Measurements from ENCODE around the gene ATL2. TPM values are rescaled to one million over a fixed set of nuclear protein-coding genes. Genes with fewer than 3 reads are reported as not detected.

ATL2 gene
- polyA plus RNA-seq, 3 donors = 7.8 to 28.3 (median 10.8) TPM

GRCh38 chr2:38419499-38419898 is 42.4 kb upstream of the ATL2 start:
- WGBS (ENCODE audit: insufficient coverage) = no CpG with 5 or more reads among the region's 5 CpGs
- H3K4me3 Mint-ChIP-seq = no peak overlapping the region

GRCh38 chr2:38418735-38419134 is 41.7 kb upstream of the ATL2 start:
- no peak overlapping the region for H2AFZ ChIP-seq (ENCODE audit: insufficient read depth, low read depth, low read length, poor library complexity, severe bottlenecking)

More at GRCh38 chr2:38419499-38419898, 42.4 kb upstream of the ATL2 start:
- DNase-seq = no peak
- Histone ChIP-seq H3K9ac (ENCODE audit: insufficient read depth, low read length, poor library complexity, severe bottlenecking) (no peak overlapping the region), H3K4me1 (ENCODE audit: control insufficient read depth in 1 of 2, insufficient read depth in 2 of 2, low read length in 2 of 2) (no peaks in the 10 kb centered on the region), H3K27ac (ENCODE audit: low read depth in 1 of 2, low read length in 2 of 2) (no peak overlapping the region), H3K79me2 (ENCODE audit: insufficient read depth, low read length) (no peaks in the 10 kb centered on the region), H3K9me3 (replicated peaks in 1 of 2; ENCODE audit: control insufficient read depth in 1 of 2, insufficient read depth in 1 of 2, low read length in 2 of 2) (no peaks in the 10 kb centered on the region), H3K36me3 (replicated peaks in 1 of 2; ENCODE audit: control insufficient read depth in 1 of 2, insufficient read depth in 2 of 2, low read length in 2 of 2) (no peaks in the 10 kb centered on the region), H3K27me3 (ENCODE audit: control insufficient read depth in 2 of 2, insufficient read depth in 2 of 2, low read length in 2 of 2) (no peaks in the 10 kb centered on the region), H3K4me2 (replicated peaks; ENCODE audit: extremely low read depth, low read length, poor library complexity, severe bottlenecking) (no peak overlapping the region), H2AFZ (ENCODE audit: insufficient read depth, low read depth, low read length, poor library complexity, severe bottlenecking) (no peak overlapping the region), H3K4me3 (replicated peaks in 1 of 3; ENCODE audit: low read depth in 2 of 3, low read length in 3 of 3) (no peak overlapping the region), H4K20me1 (ENCODE audit: insufficient read depth, low read length) (no peaks in the 10 kb centered on the region)
- no peaks in the 10 kb centered on the region for H3K4me1 Mint-ChIP-seq
- H3K27me3 Mint-ChIP-seq (ENCODE audit: low read depth in 3 of 3) = peaks cover 8 to 14% (median 14%) of the 10 kb centered on the region in 3 donors
- H3K9me3 Mint-ChIP-seq = peaks cover 0 to 11% (median 6%) of the 10 kb centered on the region in 7 donors
- intact Hi-C loops (cut with micrococcal nuclease) = no loop called here
- TF ChIP-seq CTCF (IDR thresholded peaks at IDR 0.05) = no peak
- no peak overlapping the region for H3K27ac Mint-ChIP-seq
- no peaks in the 10 kb centered on the region for H3K36me3 Mint-ChIP-seq

More at GRCh38 chr2:38418735-38419134, 41.7 kb upstream of the ATL2 start:
- H3K27me3 ChIP-seq (ENCODE audit: control insufficient read depth in 2 of 2, insufficient read depth in 2 of 2, low read length in 2 of 2) = no peaks in the 10 kb centered on the region
- no peaks in the 10 kb centered on the region for H3K4me1 Mint-ChIP-seq
- H4K20me1 ChIP-seq (ENCODE audit: insufficient read depth, low read length) = no peaks in the 10 kb centered on the region
- H3K4me1 ChIP-seq (ENCODE audit: control insufficient read depth in 1 of 2, insufficient read depth in 2 of 2, low read length in 2 of 2) = no peaks in the 10 kb centered on the region
- no peak for TF ChIP-seq CTCF (IDR thresholded peaks at IDR 0.05)
- H3K36me3 Mint-ChIP-seq = no peaks in the 10 kb centered on the region
- H3K9ac ChIP-seq (ENCODE audit: insufficient read depth, low read length, poor library complexity, severe bottlenecking) = no peak overlapping the region
- peaks cover 0 to 2% of the 10 kb centered on the region in 2 donors for H3K9me3 ChIP-seq (replicated peaks in 1 of 2; ENCODE audit: control insufficient read depth in 1 of 2, insufficient read depth in 1 of 2, low read length in 2 of 2)
- no peak overlapping the region for H3K27ac Mint-ChIP-seq
- H3K4me3 Mint-ChIP-seq = no peak overlapping the region
- no peak overlapping the region for H3K27ac ChIP-seq (ENCODE audit: low read depth in 1 of 2, low read length in 2 of 2)
- H3K36me3 ChIP-seq (replicated peaks in 1 of 2; ENCODE audit: control insufficient read depth in 1 of 2, insufficient read depth in 2 of 2, low read length in 2 of 2) = no peaks in the 10 kb centered on the region
- DNase-seq = no peak
- intact Hi-C loops (cut with micrococcal nuclease) = no loop called here
- no peaks in the 10 kb centered on the region for H3K79me2 ChIP-seq (ENCODE audit: insufficient read depth, low read length)
- H3K9me3 Mint-ChIP-seq = peaks cover 6 to 16% (median 12%) of the 10 kb centered on the region in 7 donors
- H3K27me3 Mint-ChIP-seq (ENCODE audit: low read depth in 3 of 3) = peaks cover 8 to 12% (median 9%) of the 10 kb centered on the region in 3 donors
- H3K4me3 ChIP-seq (replicated peaks in 1 of 3; ENCODE audit: low read depth in 2 of 3, low read length in 3 of 3) = no peak overlapping the region
- no peak overlapping the region for H3K4me2 ChIP-seq (replicated peaks; ENCODE audit: extremely low read depth, low read length, poor library complexity, severe bottlenecking)
- WGBS (ENCODE audit: insufficient coverage) = 100% methylated on average over 1 of the region's 2 CpGs
